ENCODE measurements around the gene VTI1A. TPM values are rescaled to one million over a fixed set of nuclear protein-coding genes. Genes with fewer than 3 reads are reported as not detected.

The VTI1A gene
- total and polyA plus RNA-seq, 9 of the 15 experiments (the other 6 are each of a cell fraction or from before 2014, with no cell fraction given): 9.3 to 21.4 (median 16.0) TPM

GRCh38 chr10:112442063-112442462 is 5.0 kb upstream of the VTI1A start:
- Histone ChIP-seq H3K79me2 (ENCODE audit: control insufficient read depth, insufficient read depth, low read length) (peaks cover 19% of the 10 kb centered on the region), H4K20me1 (replicated peaks; ENCODE audit: control insufficient read depth, insufficient read depth, low read length) (no peaks in the 10 kb centered on the region), H3K27me3 (ENCODE audit: control insufficient read depth in 2 of 2, insufficient read depth in 2 of 2, low read length in 2 of 2) (no peaks in the 10 kb centered on the region), H3K36me3 (ENCODE audit: control insufficient read depth, insufficient read depth, low read length) (peaks cover 71% of the 10 kb centered on the region), H3K4me3 (no peak overlapping the region), H3K9ac (ENCODE audit: insufficient read depth in 1 of 2, low read depth in 2 of 2, low read length in 2 of 2) (no peak overlapping the region), H3K4me1 (replicated peaks in 1 of 2; ENCODE audit: control insufficient read depth in 2 of 2, insufficient read depth in 2 of 2, low read length in 2 of 2) (peaks cover 0 to 5% of the 10 kb centered on the region in 2 experiments; a peak in 1 of 5 replicates), H3K9me1 (ENCODE audit: control insufficient read depth, insufficient read depth, low read length) (no peaks in the 10 kb centered on the region), H3K27ac (ENCODE audit: extremely low read depth, low read depth, low read length) (no peak overlapping the region), H3K9me3 (replicated peaks; ENCODE audit: control insufficient read depth, insufficient read depth, low read depth, low read length) (no peaks in the 10 kb centered on the region), H2AFZ (ENCODE audit: low read depth, low read length) (no peak overlapping the region), H3K4me2 (ENCODE audit: insufficient read depth, low read length) (no peak overlapping the region)
- 55% methylated on average over 3 of the region's 3 CpGs for WGBS (ENCODE audit: insufficient coverage, low coverage, missing lambda C conversion rate)
- FAIRE-seq: no peak
- ChIA-PET POLR2A (no interaction called here), CTCF (ENCODE audit: low intra/inter-chr PET ratio) (no interaction called here)
- intact Hi-C loops (cut with micrococcal nuclease): no loop called here
- no TSS peak for BruUV-seq (replicated peaks)
- no peak for DNase-seq (ENCODE audit: extremely low read depth in 1 of 4, low spot score in 3 of 4)
- in situ Hi-C loops (cut with MboI): loop anchor here (10.0 kb wide), 2 partner anchors 117 to 267 kb away; no protein-coding TSS in a partner anchor
- no peak for TF ChIP-seq ZNF280A (IDR thresholded peaks at IDR 0.05; ENCODE audit: low read depth, partially characterized antibody)
- no peak for TF ChIP-seq TARDBP (IDR thresholded peaks at IDR 0.05)
- TF ChIP-seq ZMIZ1 (IDR thresholded peaks at IDR 0.05; ENCODE audit: low read depth in 2 of 2, low read length in 2 of 2): no peak
- TF ChIP-seq ZEB2 (IDR thresholded peaks at IDR 0.05): no peak
- TF ChIP-seq EWSR1 (IDR thresholded peaks at IDR 0.05; ENCODE audit: borderline replicate concordance, low read depth, partially characterized antibody): no peak
- no peak for TF ChIP-seq THRA (IDR thresholded peaks at IDR 0.05)
- no peak for TF ChIP-seq FOXP4 (CRISPR knock-in tag; IDR thresholded peaks at IDR 0.05; ENCODE audit: borderline replicate concordance)
- no peak for TF ChIP-seq CBFA2T2 (conservative IDR thresholded peaks at IDR 0.05)
- ATAC-seq: no peak

Data from K562 (cell line).